Lung (tissue), 12 donors: ENCODE measurements around the gene BCAS3. TPM values are rescaled to one million over a fixed set of nuclear protein-coding genes. Genes with fewer than 3 reads are reported as not detected.

ENCODE experiments used
- ATAC-seq: fragments of 200-7000 bp; cut with Tn5 transposase; one replicate; pipeline ENCODE4 v1.9.1; 2020; ENCODE audit warnings: moderate number of reproducible peaks; ENCODE audit not compliant: insufficient read depth, low FRiP score
- DNase-seq, 3 donors: peaks; one replicate each; pipeline ENCODE4 v3.0.0-alpha.2; 2013 to 2017
- H3K27ac ChIP-seq, 2 donors: one replicate each; pipeline ENCODE4 v1.5.1; 2013; ENCODE audit warnings: mild to moderate bottlenecking in 2 of 2, moderate library complexity in 2 of 2, control low read depth in 1 of 2, inconsistent platforms in 1 of 2, low read depth in 1 of 2, low read length in 1 of 2
- H3K27me3 ChIP-seq, 3 donors: one replicate each; pipeline ENCODE4 v1.5.1; 2013; ENCODE audit warnings: low read length in 2 of 3; ENCODE audit not compliant: control insufficient read depth in 3 of 3, insufficient read depth in 3 of 3
- H3K36me3 ChIP-seq, 4 donors: one replicate each; pipeline ENCODE4 v1.5.1; 2013; ENCODE audit warnings: low read length in 4 of 4, mild to moderate bottlenecking in 1 of 4, moderate library complexity in 1 of 4; ENCODE audit not compliant: control insufficient read depth in 4 of 4, insufficient read depth in 4 of 4
- H3K4me1 ChIP-seq, 5 donors: one replicate each; pipeline ENCODE4 v1.5.1; 2013; ENCODE audit warnings: low read length in 5 of 5, mild to moderate bottlenecking in 2 of 5, moderate library complexity in 1 of 5; ENCODE audit not compliant: control insufficient read depth in 5 of 5, insufficient read depth in 5 of 5
- H3K4me3 ChIP-seq: one replicate; pipeline ENCODE4 v1.5.1; 2013; ENCODE audit warnings: mild to moderate bottlenecking, control low read depth, moderate library complexity
- H3K9ac ChIP-seq, 2 donors: one replicate each; pipeline ENCODE4 v1.5.1; 2013; ENCODE audit warnings: low read length in 2 of 2, control low read depth in 1 of 2; ENCODE audit not compliant: insufficient read depth in 1 of 2
- H3K9me3 ChIP-seq, 4 donors: one replicate each; pipeline ENCODE4 v1.5.1; 2013; ENCODE audit warnings: low read length in 3 of 4, mild to moderate bottlenecking in 1 of 4, moderate library complexity in 1 of 4; ENCODE audit not compliant: control insufficient read depth in 4 of 4, insufficient read depth in 3 of 4
- CTCF ChIP-seq: IDR thresholded peaks from 2 replicates; pipeline ENCODE4 v1.5.1; 2012; ENCODE audit warnings: mild to moderate bottlenecking; ENCODE audit errors: control extremely low read depth, extremely low read depth
- WGBS, 2 donors: extraction: QIAGEN DNeasy Blood & Tissue Kit; methylation state at CpG; one replicate each; pipeline ENCODE4 v1.1.7; 2013; 5-methylcytosine and 5-hydroxymethylcytosine counted together
- polyA plus RNA-seq, 2 donors: library from polyadenylated mRNA; stranded (reverse); fragments of 200-250 nt; gene quantifications; one replicate each; pipeline ENCODE4 v1.2.1, GENCODE V29; 2013
- total RNA-seq, 2 donors: library from RNA; depleted of rRNA in 1 of 2; stranded (reverse); fragments of >200 nt in 1 of 2; gene quantifications; one replicate each; pipeline ENCODE4 v1.2.1, GENCODE V29; 2014 to 2021
- donor health status: control.
- donor health status: control.
- donor health status: Bipolar disorder and iron deficiency.
- donor health status: healthy.
- donor health status: DM: yes; HTN: yes; CAD: no.

The BCAS3 gene
- total and polyA plus RNA-seq, 4 donors = 4.0 to 101 (median 20.3) TPM

GRCh38 chr17:61331886-61332285, 654.2 kb downstream of the BCAS3 start:
- Histone ChIP-seq H3K9me3 (no peaks in the 10 kb centered on the region), H3K36me3 (no peaks in the 10 kb centered on the region), H3K4me1 (peaks cover 5 to 24% (median 19%) of the 10 kb centered on the region in 5 donors), H3K4me3 (no peak overlapping the region), H3K27me3 (no peaks in the 10 kb centered on the region), H3K27ac (peak overlapping the region in 1 of 2 donors; percentile 21), H3K9ac (peak overlapping the region in 1 of 2 donors; percentile 19)
- DNase-seq (no peak), ATAC-seq (no peak)
- TF ChIP-seq CTCF = no peak
- WGBS, 2 donors = 96 to 98% methylated on average over 9 of the region's 9 CpGs

GRCh38 chr17:61333136-61333535, 655.5 kb downstream of the BCAS3 start:
- Histone ChIP-seq H3K27ac (no peak overlapping the region), H3K36me3 (no peaks in the 10 kb centered on the region), H3K9me3 (no peaks in the 10 kb centered on the region), H3K9ac (no peak overlapping the region), H3K4me1 (peaks cover 5 to 36% (median 28%) of the 10 kb centered on the region in 5 donors), H3K27me3 (no peaks in the 10 kb centered on the region), H3K4me3 (no peak overlapping the region)
- no peak for DNase-seq
- 91 to 92% methylated on average over 8 of the region's 8 CpGs for WGBS, 2 donors
- no peak for TF ChIP-seq CTCF
- ATAC-seq = no peak

GRCh38 chr17:61334673-61335072, 657.0 kb downstream of the BCAS3 start:
- TF ChIP-seq CTCF = no peak
- Histone ChIP-seq H3K4me3 (no peak overlapping the region), H3K27ac (peak overlapping the region in 1 of 2 donors; percentile 15), H3K9ac (no peak overlapping the region), H3K4me1 (peaks cover 5 to 52% (median 39%) of the 10 kb centered on the region in 5 donors), H3K36me3 (no peaks in the 10 kb centered on the region), H3K9me3 (no peaks in the 10 kb centered on the region), H3K27me3 (no peaks in the 10 kb centered on the region)
- ATAC-seq = no peak
- 92 to 96% methylated on average over 5 of the region's 5 CpGs for WGBS, 2 donors
- no peak for DNase-seq
